CD4-positive, CD25-positive, alpha-beta regulatory T cell (primary cell): Measurements from ENCODE around the gene MRPL10. TPM values are rescaled to one million over a fixed set of nuclear protein-coding genes. Genes with fewer than 3 reads are reported as not detected.
A peak's percentile ranks its signal among the peaks of the same experiment; 100 is the strongest.

Experiments used
- ATAC-seq, 2 donors: fragments of 150-1000 bp; cut with Tn5 transposase; one replicate each; pipeline ENCODE4 v1.10.0; 2021; ENCODE audit warnings: low read depth in 2 of 2, moderate number of reproducible peaks in 2 of 2, moderate library complexity in 1 of 2
- DNase-seq, 3 donors: peaks; one replicate each; pipeline versions ENCODE4 v3.0.0 to v3.0.0-alpha.2; 2012 to 2022; ENCODE audit warnings: mixed read lengths in 1 of 3
- H3K27ac ChIP-seq: one replicate; pipeline ENCODE4 v1.7.0; 2013; ENCODE audit warnings: mild to moderate bottlenecking, low read length; ENCODE audit not compliant: insufficient read depth, poor library complexity, severe bottlenecking
- H3K27me3 ChIP-seq: one replicate; pipeline ENCODE4 v1.7.0; 2013; ENCODE audit warnings: low read length; ENCODE audit not compliant: control insufficient read depth, insufficient read depth
- H3K36me3 ChIP-seq: one replicate; pipeline ENCODE4 v1.7.0; 2013; ENCODE audit warnings: mild to moderate bottlenecking, low read length, moderate library complexity; ENCODE audit not compliant: control insufficient read depth, insufficient read depth
- H3K4me1 ChIP-seq: 2 replicates; pipeline ENCODE4 v1.7.0; 2013; ENCODE audit warnings: mild to moderate bottlenecking, low read length; ENCODE audit not compliant: insufficient read depth, control insufficient read depth, poor library complexity, severe bottlenecking
- H3K4me3 ChIP-seq: one replicate; pipeline ENCODE4 v1.7.0; 2013; ENCODE audit warnings: low read depth, mild to moderate bottlenecking, low read length, moderate library complexity
- H3K9me3 ChIP-seq, 2 experiments: 1 replicate in 1 of 2; 2 replicates in 1 of 2; pipeline ENCODE4 v1.7.0; 2013; ENCODE audit warnings: low read length in 2 of 2, mild to moderate bottlenecking in 1 of 2, moderate library complexity in 1 of 2; ENCODE audit not compliant: control insufficient read depth in 2 of 2
- H3K27ac Mint-ChIP-seq, 3 donors: one replicate each; pipeline ENCODE4 v1.8.0; 2020 to 2022; ENCODE audit warnings: mild to moderate bottlenecking in 3 of 3, mixed read lengths in 3 of 3, moderate library complexity in 2 of 3
- H3K27me3 Mint-ChIP-seq: one replicate; pipeline ENCODE4 v1.8.0; 2022; ENCODE audit warnings: mild to moderate bottlenecking, mixed read lengths
- H3K36me3 Mint-ChIP-seq: one replicate; pipeline ENCODE4 v1.8.0; 2020; ENCODE audit warnings: mixed read lengths
- H3K4me1 Mint-ChIP-seq, 4 donors: one replicate each; pipeline ENCODE4 v1.8.0; 2020 to 2022; ENCODE audit warnings: mixed read lengths in 4 of 4, mild to moderate bottlenecking in 1 of 4
- H3K4me3 Mint-ChIP-seq, 4 donors: one replicate each; pipeline ENCODE4 v1.8.0; 2020 to 2022; ENCODE audit warnings: mild to moderate bottlenecking in 4 of 4, mixed read lengths in 4 of 4, moderate library complexity in 3 of 4
- H3K9me3 Mint-ChIP-seq, 7 donors: one replicate each; pipeline ENCODE4 v1.8.0; 2020 to 2022; ENCODE audit warnings: mixed read lengths in 7 of 7, mild to moderate bottlenecking in 3 of 7, moderate library complexity in 2 of 7
- polyA plus RNA-seq, 4 donors: library from polyadenylated mRNA; unstranded; fragments of 300-500 nt; fragmentation: Illumina TruSeq; gene quantifications; one replicate each; pipeline ENCODE4 v1.2.3, GENCODE V29; 2021
- total RNA-seq: library from RNA; stranded (reverse); gene quantifications from one replicate; pipeline ENCODE4 v1.2.3, GENCODE V29; 2022

MRPL10 gene
- total and polyA plus RNA-seq, 5 donors from 2014 or later, result 40.8 to 58.8 (median 52.0) TPM

DNA sequence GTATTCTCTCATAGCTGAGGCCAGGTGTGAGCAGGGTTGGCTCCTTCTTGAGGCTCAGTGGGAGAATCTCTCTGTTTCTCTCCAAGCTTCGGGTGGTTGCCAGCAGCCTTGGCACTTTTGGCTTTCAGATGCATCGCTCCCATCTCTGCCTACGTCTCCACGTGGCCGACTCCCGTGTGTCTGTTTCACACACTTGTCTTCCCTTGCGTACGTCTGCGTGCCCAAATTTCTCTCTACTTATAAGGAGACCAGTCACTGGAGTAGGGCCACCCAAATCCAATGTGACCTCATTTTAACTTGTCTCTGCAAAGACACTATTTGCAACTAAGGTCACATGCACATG lies 24.5 kb downstream of the MRPL10 start:
- Mint-ChIP-seq H3K27me3 (no peaks in the 10 kb centered on the region), H3K27ac (no peak overlapping the region), H3K9me3 (peaks cover 0 to 1% (median 0%) of the 10 kb centered on the region in 7 donors), H3K36me3 (peaks cover 39% of the 10 kb centered on the region), H3K4me3 (no peak overlapping the region), H3K4me1 (peaks cover 0 to 3% (median 0%) of the 10 kb centered on the region in 4 donors)
- DNase-seq (no peak), ATAC-seq (no peak)
- H3K27me3 ChIP-seq, result no peaks in the 10 kb centered on the region
- no peaks in the 10 kb centered on the region for H3K9me3 ChIP-seq
- H3K4me3 ChIP-seq, result no peak overlapping the region
- no peak overlapping the region for H3K27ac ChIP-seq
- H3K4me1 ChIP-seq, result no peaks in the 10 kb centered on the region
- H3K36me3 ChIP-seq, result peaks cover 44% of the 10 kb centered on the region

DNA sequence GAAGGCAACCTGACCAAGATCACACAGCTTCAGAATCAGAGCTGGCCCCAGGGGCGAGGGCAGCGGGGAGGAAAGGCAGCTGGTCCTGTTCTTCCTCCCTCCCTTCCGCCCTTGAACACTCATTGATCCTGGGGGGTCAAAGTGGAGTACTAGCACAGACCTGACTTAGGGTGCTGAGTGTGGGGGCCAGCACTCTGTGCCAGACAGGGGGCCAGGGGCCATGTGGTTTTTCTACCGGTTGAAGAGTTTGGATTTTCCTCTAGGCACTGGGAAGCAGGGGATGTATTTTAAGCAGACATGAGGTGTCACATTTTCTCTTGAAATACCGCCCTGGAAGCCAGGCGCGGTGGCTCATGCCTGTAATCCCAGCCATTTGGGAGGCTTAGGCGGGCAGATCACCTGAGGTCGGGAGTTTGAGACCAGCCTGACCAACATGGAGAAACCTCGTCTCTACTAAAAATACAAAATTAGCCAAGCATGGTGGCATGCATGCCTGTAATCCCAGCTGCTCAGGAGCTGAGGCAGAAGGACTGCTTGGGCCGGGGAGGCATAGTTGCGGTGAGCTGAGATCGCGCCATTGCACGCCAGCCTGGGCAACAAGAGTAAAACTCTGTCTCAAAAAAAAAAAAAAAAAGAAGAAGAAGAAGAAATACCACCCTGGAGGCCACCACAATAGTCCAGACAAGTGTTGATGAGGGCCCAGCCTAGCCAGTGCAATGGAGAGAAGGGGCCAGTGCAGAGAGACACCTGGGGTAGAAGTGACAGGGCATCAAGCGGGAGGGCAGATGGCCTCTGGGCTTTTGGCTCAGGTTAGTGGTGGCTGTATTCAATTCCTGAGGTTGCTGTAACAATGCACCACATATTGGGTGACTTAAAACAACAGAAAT lies 25.1 kb downstream of the MRPL10 start:
- Histone ChIP-seq H3K36me3 (peaks cover 38% of the 10 kb centered on the region), H3K27ac (no peak overlapping the region), H3K9me3 (no peaks in the 10 kb centered on the region), H3K27me3 (no peaks in the 10 kb centered on the region), H3K4me3 (no peak overlapping the region), H3K4me1 (no peaks in the 10 kb centered on the region)
- Mint-ChIP-seq H3K9me3 (peaks cover 0 to 1% (median 0%) of the 10 kb centered on the region in 7 donors), H3K27ac (no peak overlapping the region), H3K4me3 (no peak overlapping the region), H3K27me3 (no peaks in the 10 kb centered on the region), H3K36me3 (peaks cover 33% of the 10 kb centered on the region), H3K4me1 (peaks cover 0 to 3% (median 0%) of the 10 kb centered on the region in 4 donors)
- no peak for ATAC-seq
- DNase-seq, result no peak

DNA sequence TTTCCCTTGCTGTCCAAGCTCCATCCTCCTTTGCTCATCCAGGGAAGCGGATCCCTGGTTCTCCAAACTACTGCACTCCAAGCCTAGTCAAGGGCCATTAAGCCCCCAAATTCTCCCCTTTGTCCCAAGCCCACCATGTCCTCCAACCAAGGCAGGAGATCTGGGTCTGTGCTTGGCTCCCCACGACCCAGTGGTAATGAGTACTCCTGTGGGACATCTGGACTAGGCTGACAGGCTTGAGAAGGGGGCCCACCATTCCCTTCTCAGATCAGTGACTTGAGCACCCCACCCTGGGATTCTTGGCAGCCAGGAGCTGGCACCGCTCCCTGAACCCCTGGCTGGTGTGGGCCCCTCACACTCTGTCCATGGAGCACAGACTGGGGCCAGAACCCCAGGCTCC lies 26.9 kb downstream of the MRPL10 start:
- ATAC-seq, result no peak
- peaks cover 0 to 3% (median 0%) of the 10 kb centered on the region in 4 donors for H3K4me1 Mint-ChIP-seq

DNA sequence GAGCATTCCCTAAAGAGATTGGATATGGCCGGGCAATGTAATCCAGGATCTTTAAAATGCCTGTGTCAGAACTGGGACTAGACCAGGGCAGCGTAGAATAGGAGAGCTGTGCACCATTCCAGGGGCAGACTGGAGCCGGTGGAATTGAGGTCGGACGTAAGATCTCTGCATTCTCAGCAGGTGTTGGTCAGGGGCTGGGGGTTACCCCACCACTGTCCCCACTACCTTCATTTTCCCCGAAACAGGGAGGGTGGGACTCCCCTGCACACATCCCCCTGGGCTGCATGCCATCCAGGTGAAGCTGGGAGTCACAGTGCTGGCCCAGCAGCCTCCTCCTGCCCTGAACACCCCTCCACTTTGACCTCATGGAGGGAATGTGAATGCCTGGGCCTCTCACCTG lies 27.6 kb downstream of the MRPL10 start:
- Histone ChIP-seq H3K27ac (no peak overlapping the region), H3K9me3 (no peaks in the 10 kb centered on the region), H3K36me3 (peaks cover 15% of the 10 kb centered on the region), H3K27me3 (no peaks in the 10 kb centered on the region), H3K4me3 (no peak overlapping the region), H3K4me1 (no peaks in the 10 kb centered on the region)
- peaks cover 5% of the 10 kb centered on the region for H3K27me3 Mint-ChIP-seq
- H3K4me3 Mint-ChIP-seq, result no peak overlapping the region
- no peak overlapping the region for H3K27ac Mint-ChIP-seq
- ATAC-seq, result no peak
- H3K9me3 Mint-ChIP-seq, result peaks cover 0 to 1% (median 0%) of the 10 kb centered on the region in 7 donors
- peaks cover 16% of the 10 kb centered on the region for H3K36me3 Mint-ChIP-seq
- H3K4me1 Mint-ChIP-seq, result peaks cover 0 to 3% (median 0%) of the 10 kb centered on the region in 4 donors
- no peak for DNase-seq

More for the DNA sequence above, 26.9 kb downstream of the MRPL10 start:
- Histone ChIP-seq H3K4me1 (no peaks in the 10 kb centered on the region), H3K9me3 (no peaks in the 10 kb centered on the region), H3K36me3 (peaks cover 22% of the 10 kb centered on the region), H3K27ac (no peak overlapping the region), H3K27me3 (no peaks in the 10 kb centered on the region), H3K4me3 (no peak overlapping the region)
- H3K27ac Mint-ChIP-seq, result no peak overlapping the region
- peaks cover 16% of the 10 kb centered on the region for H3K36me3 Mint-ChIP-seq
- peaks cover 5% of the 10 kb centered on the region for H3K27me3 Mint-ChIP-seq
- H3K9me3 Mint-ChIP-seq, result peaks cover 0 to 1% (median 0%) of the 10 kb centered on the region in 7 donors
- no peak for DNase-seq
- no peak overlapping the region for H3K4me3 Mint-ChIP-seq

DNA sequence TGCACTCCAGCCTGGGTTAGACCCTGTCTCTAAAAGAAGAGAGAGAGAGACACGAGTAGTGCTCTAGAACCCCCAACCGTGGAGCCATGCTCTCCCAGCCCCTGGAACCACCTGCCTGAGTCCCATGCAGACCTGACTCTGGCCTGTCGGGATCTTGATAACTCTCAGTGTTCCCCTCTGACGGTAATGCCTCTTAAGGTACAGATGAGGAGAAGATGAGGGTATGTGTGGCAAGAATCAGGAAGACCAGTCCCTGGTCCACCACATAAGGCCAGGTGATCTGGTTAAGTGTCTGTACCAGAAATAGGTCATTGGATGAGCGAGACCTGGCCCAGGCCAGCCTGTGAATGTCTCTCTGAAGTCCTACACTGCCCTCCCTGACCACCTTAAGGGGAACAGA lies 28.1 kb downstream of the MRPL10 start:
- H3K27ac Mint-ChIP-seq, result no peak overlapping the region
- peaks cover 0 to 3% (median 0%) of the 10 kb centered on the region in 4 donors for H3K4me1 Mint-ChIP-seq
- peaks cover 0 to 1% (median 0%) of the 10 kb centered on the region in 7 donors for H3K9me3 Mint-ChIP-seq
- Histone ChIP-seq H3K36me3 (peaks cover 11% of the 10 kb centered on the region), H3K4me3 (no peak overlapping the region), H3K27me3 (no peaks in the 10 kb centered on the region), H3K9me3 (no peaks in the 10 kb centered on the region), H3K27ac (no peak overlapping the region), H3K4me1 (no peaks in the 10 kb centered on the region)
- peaks cover 12% of the 10 kb centered on the region for H3K36me3 Mint-ChIP-seq
- no peak overlapping the region for H3K4me3 Mint-ChIP-seq
- ATAC-seq (no peak), DNase-seq (no peak)
- peaks cover 5% of the 10 kb centered on the region for H3K27me3 Mint-ChIP-seq

DNA sequence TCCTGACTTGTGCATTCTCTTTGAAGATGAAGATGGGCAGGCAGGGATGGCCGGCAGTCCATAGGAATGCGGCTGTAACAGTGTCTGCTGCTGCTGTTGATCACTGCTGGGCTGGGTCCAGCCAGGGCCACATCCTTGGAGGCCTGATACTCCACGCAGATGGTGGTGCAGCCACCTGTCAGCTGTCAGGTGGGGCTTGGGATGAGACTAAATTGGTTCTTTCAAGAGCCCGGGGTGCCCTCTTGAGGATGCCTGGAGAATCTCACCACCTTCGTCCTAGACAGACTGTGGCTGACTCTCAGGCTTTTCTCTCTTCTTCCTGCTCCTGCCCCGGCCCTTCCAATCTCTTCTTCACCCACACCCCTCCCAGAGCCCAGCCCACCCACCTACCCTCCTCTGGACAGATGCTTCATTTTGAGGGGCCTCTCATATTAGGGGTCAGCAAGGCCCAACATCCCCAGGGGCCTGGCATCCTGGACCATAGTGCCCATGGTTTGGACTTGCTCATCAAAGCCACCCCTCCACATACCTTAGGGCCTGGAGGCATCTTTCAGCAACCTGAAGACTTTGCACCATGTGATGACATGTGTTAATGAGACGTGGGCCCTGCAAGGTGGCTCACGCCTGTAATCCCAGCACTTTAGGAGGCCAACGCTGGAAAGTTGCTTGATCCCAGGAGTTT lies 28.9 kb downstream of the MRPL10 start:
- ATAC-seq, result peak; percentile 71 to 83
- no peaks in the 10 kb centered on the region for H3K27me3 ChIP-seq
- Mint-ChIP-seq H3K9me3 (peaks cover 0 to 1% (median 0%) of the 10 kb centered on the region in 7 donors), H3K4me1 (peaks cover 0 to 3% (median 0%) of the 10 kb centered on the region in 4 donors), H3K27ac (peak overlapping the region in 1 of 3 donors; percentile 26), H3K36me3 (peaks cover 7% of the 10 kb centered on the region), H3K4me3 (no peak overlapping the region), H3K27me3 (peaks cover 11% of the 10 kb centered on the region)
- no peaks in the 10 kb centered on the region for H3K4me1 ChIP-seq
- no peak overlapping the region for H3K4me3 ChIP-seq
- peaks cover 6% of the 10 kb centered on the region for H3K36me3 ChIP-seq
- no peaks in the 10 kb centered on the region for H3K9me3 ChIP-seq
- peak; percentile 31 to 71 (median 50) for DNase-seq
- no peak overlapping the region for H3K27ac ChIP-seq

DNA sequence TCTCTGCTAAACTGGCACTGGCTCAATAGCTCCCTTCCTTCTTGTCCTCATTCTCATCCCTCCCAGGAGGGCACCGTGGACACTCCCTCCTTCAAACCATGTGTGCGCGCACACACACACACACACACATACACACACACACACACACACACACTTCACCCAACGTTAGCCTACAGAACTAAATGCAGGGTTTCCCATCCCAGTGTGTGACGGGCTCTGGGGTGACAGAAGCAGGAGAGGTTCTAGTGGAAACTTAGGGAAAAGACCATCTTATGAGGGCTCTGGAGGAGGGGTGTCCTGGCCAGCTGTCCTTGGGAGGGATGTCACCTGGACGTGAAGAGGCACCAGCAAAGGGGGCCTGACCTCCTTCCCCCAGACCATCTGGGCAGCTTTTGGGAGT lies 29.4 kb downstream of the MRPL10 start:
- H3K36me3 Mint-ChIP-seq, result peaks cover 2% of the 10 kb centered on the region
- ATAC-seq (no peak), DNase-seq (no peak)
- Histone ChIP-seq H3K4me3 (no peak overlapping the region), H3K27ac (no peak overlapping the region), H3K27me3 (no peaks in the 10 kb centered on the region), H3K36me3 (peaks cover 1% of the 10 kb centered on the region), H3K9me3 (no peaks in the 10 kb centered on the region), H3K4me1 (no peaks in the 10 kb centered on the region)
- peaks cover 0 to under 1% (median 0%) of the 10 kb centered on the region in 7 donors for H3K9me3 Mint-ChIP-seq
- H3K4me3 Mint-ChIP-seq, result no peak overlapping the region
- peaks cover 0 to 3% (median 0%) of the 10 kb centered on the region in 4 donors for H3K4me1 Mint-ChIP-seq
- H3K27me3 Mint-ChIP-seq, result peaks cover 15% of the 10 kb centered on the region
- peak overlapping the region in 1 of 3 donors; percentile 26 for H3K27ac Mint-ChIP-seq
